Naive thymus-derived CD8-positive, alpha-beta T cell (primary cell): ENCODE data around the gene PROSER1. TPM values are rescaled to one million over a fixed set of nuclear protein-coding genes. Genes with fewer than 3 reads are reported as not detected.

ENCODE experiments used
- ATAC-seq, 2 donors: fragments of 150-1000 bp; cut with Tn5 transposase in 1 of 2; sonication (Bioruptor Pico), chemical (Tn5 transposase) in 1 of 2; 1 replicate in 1 of 2; 2 replicates in 1 of 2; pipeline ENCODE4 v1.10.0; 2021; ENCODE audit warnings: mild to moderate bottlenecking in 2 of 2, moderate library complexity in 2 of 2
- POLR2A ChIA-PET: fragments of 350-600 bp; sonication (Branson Sonifier 250); formaldehyde crosslinking; loops from one replicate; lab custom pipeline; 2021; ENCODE audit warnings: antibody characterized with exemption; lab: Charles Lee
- DNase-seq, 10 donors: peaks; one replicate each; pipeline versions ENCODE4 v3.0.0 to v3.0.0-alpha.2; 2020 to 2022
- H3K27ac Mint-ChIP-seq, 10 donors: one replicate each; pipeline ENCODE4 v1.8.0; 2020 to 2022; ENCODE audit warnings: mild to moderate bottlenecking in 10 of 10, mixed read lengths in 10 of 10, moderate library complexity in 4 of 10, inconsistent platforms in 1 of 10
- H3K27me3 Mint-ChIP-seq, 5 donors: one replicate each; pipeline ENCODE4 v1.8.0; 2021 to 2022; ENCODE audit warnings: mixed read lengths in 5 of 5
- H3K36me3 Mint-ChIP-seq, 3 donors: one replicate each; pipeline ENCODE4 v1.8.0; 2020 to 2022; ENCODE audit warnings: mixed read lengths in 3 of 3, mild to moderate bottlenecking in 2 of 3, inconsistent platforms in 1 of 3
- H3K4me1 Mint-ChIP-seq, 4 donors: one replicate each; pipeline ENCODE4 v1.8.0; 2021 to 2022; ENCODE audit warnings: mixed read lengths in 4 of 4
- H3K4me3 Mint-ChIP-seq, 10 donors: one replicate each; pipeline ENCODE4 v1.8.0; 2020 to 2022; ENCODE audit warnings: mild to moderate bottlenecking in 10 of 10, mixed read lengths in 10 of 10, moderate library complexity in 6 of 10, inconsistent platforms in 1 of 10
- H3K9me3 Mint-ChIP-seq, 9 donors: one replicate each; pipeline ENCODE4 v1.8.0; 2020 to 2022; ENCODE audit warnings: mixed read lengths in 9 of 9, mild to moderate bottlenecking in 3 of 9, inconsistent platforms in 1 of 9, moderate library complexity in 1 of 9
- polyA plus RNA-seq, 3 donors: library from polyadenylated mRNA; unstranded; fragments of 300-500 nt; fragmentation: Illumina TruSeq; gene quantifications; one replicate each; pipeline ENCODE4 v1.2.3, GENCODE V29; 2021
- total RNA-seq, 8 experiments: library from RNA in 2 of 8; stranded (reverse) in 2 of 8; gene quantifications; one replicate each; pipeline ENCODE4 v1.2.3 and lab custom pipeline; 2021 to 2026

PROSER1 gene
- total and polyA plus RNA-seq, 5 experiments from 2014 or later = 6.8 to 53.1 (median 14.7) TPM

DNA sequence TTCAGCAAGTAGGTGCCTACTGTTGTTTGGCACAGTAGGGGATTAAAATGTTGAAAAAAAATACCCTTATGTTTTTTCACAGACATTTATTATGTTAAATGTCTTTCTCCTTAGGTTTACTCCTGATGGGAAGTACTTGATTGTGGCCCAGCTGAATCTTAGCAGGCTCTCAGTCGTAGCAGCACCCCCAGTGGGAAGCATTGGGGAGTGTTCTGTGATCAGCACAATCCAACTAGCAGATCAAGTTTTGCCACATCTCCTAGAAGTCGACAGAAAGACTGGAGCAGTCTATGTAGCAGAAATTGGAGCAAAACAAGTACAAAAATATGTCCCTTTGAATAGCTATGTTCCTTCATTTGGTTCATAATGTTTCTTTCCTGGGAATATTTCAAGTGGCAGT is 9.7 kb upstream of the PROSER1 start:
- Mint-ChIP-seq H3K27ac (peak overlapping the region in 3 of 10 donors; percentile 19 to 75 (median 29)), H3K4me1 (peaks cover 3 to 10% (median 6%) of the 10 kb centered on the region in 4 donors), H3K9me3 (no peaks in the 10 kb centered on the region), H3K27me3 (no peaks in the 10 kb centered on the region), H3K4me3 (no peak overlapping the region), H3K36me3 (peaks cover 0 to 57% (median 5%) of the 10 kb centered on the region in 3 donors)
- POLR2A ChIA-PET = no interaction called here
- ATAC-seq = no peak
- no peak for DNase-seq

DNA sequence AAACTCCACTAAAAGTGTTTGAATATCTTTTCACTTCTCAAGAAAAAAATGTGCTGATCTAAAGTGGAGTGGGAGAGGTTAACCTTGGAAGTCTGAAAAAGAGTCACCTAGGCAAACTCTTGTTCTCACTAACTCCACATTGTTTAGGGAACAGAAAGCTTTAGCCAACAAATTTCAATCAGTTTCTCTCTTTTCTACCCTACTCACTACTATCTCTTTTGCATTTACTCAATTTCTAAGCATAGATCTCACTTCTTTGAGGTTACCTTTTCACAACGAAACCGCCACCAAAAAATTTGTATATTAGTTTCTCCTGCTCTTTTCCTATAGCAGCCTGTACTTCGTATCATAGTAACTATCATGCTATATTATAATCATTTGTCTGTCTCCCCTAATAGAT is 6.6 kb upstream of the PROSER1 start:
- H3K4me3 Mint-ChIP-seq = no peak overlapping the region
- peaks cover 0 to 55% (median 4%) of the 10 kb centered on the region in 3 donors for H3K36me3 Mint-ChIP-seq
- peak overlapping the region in 1 of 10 donors; percentile 68 for H3K27ac Mint-ChIP-seq
- POLR2A ChIA-PET = no interaction called here
- no peak for DNase-seq
- H3K4me1 Mint-ChIP-seq = peaks cover 6 to 25% (median 22%) of the 10 kb centered on the region in 4 donors
- H3K9me3 Mint-ChIP-seq = no peaks in the 10 kb centered on the region
- H3K27me3 Mint-ChIP-seq = no peaks in the 10 kb centered on the region
- no peak for ATAC-seq

DNA sequence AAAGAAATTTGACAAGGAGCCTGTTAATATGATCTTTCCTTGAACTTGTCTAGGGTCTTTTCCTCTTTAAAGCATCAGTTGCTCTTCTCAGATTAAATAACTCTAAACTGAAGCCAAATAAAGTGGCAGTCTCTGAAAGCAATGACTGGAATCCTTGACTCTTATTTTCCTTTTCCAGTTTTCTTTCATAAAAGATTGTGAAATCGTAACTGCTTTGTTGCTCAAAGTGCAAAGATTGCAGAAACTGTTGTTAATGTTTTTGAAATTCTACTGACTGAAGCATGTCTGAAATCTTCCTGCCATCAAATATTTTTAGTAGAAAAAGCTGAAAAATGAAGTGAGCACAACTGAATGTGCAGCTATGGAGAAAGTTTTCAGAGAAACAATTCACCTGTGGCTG is 2.3 kb upstream of the PROSER1 start:
- no peaks in the 10 kb centered on the region for H3K9me3 Mint-ChIP-seq
- H3K27me3 Mint-ChIP-seq = no peaks in the 10 kb centered on the region
- DNase-seq (no peak), ATAC-seq (no peak)
- H3K27ac Mint-ChIP-seq = peak overlapping the region in 3 of 10 donors; percentile 7 to 50 (median 24)
- POLR2A ChIA-PET = no interaction called here
- peaks cover 0 to 28% (median 0%) of the 10 kb centered on the region in 3 donors for H3K36me3 Mint-ChIP-seq
- peaks cover 12 to 56% (median 41%) of the 10 kb centered on the region in 4 donors for H3K4me1 Mint-ChIP-seq
- peak overlapping the region in 7 of 10 donors; percentile 5 to 48 (median 39) for H3K4me3 Mint-ChIP-seq

DNA sequence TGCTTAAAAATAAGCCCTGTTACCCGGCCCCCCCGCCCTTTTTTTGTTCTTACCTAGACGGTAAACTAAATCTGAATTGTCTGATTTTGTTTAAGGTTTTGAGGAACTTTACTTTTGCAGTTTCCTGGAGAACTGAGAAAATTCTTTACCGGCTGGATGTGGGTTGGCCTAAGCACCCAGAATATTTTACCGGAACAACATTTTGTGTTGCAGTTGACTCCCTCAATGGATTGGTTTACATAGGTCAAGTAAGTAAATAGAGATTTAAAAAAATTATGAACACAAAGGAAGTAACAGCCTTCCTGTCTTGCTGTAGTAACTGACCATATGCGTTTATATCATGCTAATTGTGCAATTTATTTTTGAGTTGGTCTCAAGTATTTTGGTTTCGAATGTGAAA is 1.2 kb upstream of the PROSER1 start:
- H3K4me1 Mint-ChIP-seq = peaks cover 16 to 66% (median 52%) of the 10 kb centered on the region in 4 donors
- peak overlapping the region; percentile 87 to 100 (median 96) for H3K4me3 Mint-ChIP-seq
- DNase-seq (peak in 1 of 10 donors; percentile 1), ATAC-seq (no peak)
- peaks cover 0 to 17% (median under 1%) of the 10 kb centered on the region in 3 donors for H3K36me3 Mint-ChIP-seq
- H3K27ac Mint-ChIP-seq = peak overlapping the region; percentile 95 to 100 (median 99)
- H3K27me3 Mint-ChIP-seq = no peaks in the 10 kb centered on the region
- POLR2A ChIA-PET = no interaction called here
- H3K9me3 Mint-ChIP-seq = no peaks in the 10 kb centered on the region

DNA sequence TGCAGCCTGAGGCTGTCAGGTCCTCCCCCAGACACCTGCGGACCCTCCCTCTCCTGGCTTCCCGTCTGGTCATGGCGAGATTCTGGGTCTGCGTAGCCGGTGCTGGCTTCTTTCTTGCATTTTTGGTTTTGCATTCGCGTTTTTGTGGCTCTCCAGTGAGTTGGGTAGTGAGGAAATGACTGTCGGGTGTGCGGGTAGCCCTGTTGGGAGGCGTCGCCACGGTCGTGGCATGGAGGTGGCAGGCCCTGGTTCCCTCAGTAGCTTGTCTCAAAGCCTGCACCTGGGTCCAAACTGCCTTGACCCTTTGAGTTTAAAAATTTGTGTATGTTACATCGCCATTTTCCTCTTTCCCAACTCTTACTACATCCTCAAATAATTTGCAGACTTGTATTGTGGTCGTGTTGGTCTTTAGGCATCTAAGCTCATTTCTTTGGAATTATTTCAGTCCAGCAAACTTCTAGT is 711 bp upstream of the PROSER1 start:
- Mint-ChIP-seq H3K27ac (peak overlapping the region; percentile 95 to 100 (median 99)), H3K36me3 (peaks cover 0 to 17% (median 3%) of the 10 kb centered on the region in 3 donors), H3K4me1 (peaks cover 19 to 71% (median 57%) of the 10 kb centered on the region in 4 donors), H3K4me3 (peak overlapping the region; percentile 87 to 100 (median 96)), H3K27me3 (no peaks in the 10 kb centered on the region), H3K9me3 (no peaks in the 10 kb centered on the region)
- peak; percentile 43 to 45 for ATAC-seq
- POLR2A ChIA-PET = no interaction called here
- DNase-seq = peak in 6 of 10 donors; percentile 21 to 74 (median 46)

DNA sequence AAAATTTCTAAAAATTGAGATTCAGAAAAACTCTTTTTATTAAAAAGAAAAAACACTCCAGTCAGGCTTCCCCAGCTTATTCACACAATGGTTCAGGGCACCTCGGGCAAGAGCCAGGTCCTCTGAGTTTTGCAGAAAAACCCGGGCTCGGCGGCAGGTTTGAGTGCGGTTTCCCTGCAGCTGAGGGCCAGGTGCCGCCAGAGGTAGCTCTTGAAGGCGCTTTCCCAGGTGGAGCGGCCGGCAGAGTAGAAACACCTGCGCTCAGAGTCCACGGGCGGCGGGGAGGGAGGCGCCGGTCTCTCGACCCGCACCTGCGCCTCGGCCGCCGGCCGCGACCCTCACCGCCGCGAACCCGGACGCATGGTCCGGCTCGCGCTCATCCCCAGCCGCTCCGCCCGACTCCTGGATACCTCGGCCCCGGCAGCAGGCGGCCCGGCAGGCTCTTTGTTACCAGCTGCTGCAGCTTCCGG is 444 bp downstream of the PROSER1 start:
- Mint-ChIP-seq H3K36me3 (peaks cover 0 to 15% (median 3%) of the 10 kb centered on the region in 3 donors), H3K27ac (peak overlapping the region; percentile 95 to 100 (median 99)), H3K9me3 (no peaks in the 10 kb centered on the region), H3K27me3 (no peaks in the 10 kb centered on the region), H3K4me1 (peaks cover 16 to 78% (median 58%) of the 10 kb centered on the region in 4 donors), H3K4me3 (peak overlapping the region; percentile 87 to 100 (median 96))
- ATAC-seq (peak; percentile 29 to 35), DNase-seq (peak in 4 of 10 donors; percentile 4 to 65 (median 38))
- POLR2A ChIA-PET = interaction anchor here (0.5 to 2.2 kb wide), 4 partner anchors 11 to 1751 kb away, joined by 3 to 6 read pairs (median 4); partner anchors contain the start of gene UFM1

DNA sequence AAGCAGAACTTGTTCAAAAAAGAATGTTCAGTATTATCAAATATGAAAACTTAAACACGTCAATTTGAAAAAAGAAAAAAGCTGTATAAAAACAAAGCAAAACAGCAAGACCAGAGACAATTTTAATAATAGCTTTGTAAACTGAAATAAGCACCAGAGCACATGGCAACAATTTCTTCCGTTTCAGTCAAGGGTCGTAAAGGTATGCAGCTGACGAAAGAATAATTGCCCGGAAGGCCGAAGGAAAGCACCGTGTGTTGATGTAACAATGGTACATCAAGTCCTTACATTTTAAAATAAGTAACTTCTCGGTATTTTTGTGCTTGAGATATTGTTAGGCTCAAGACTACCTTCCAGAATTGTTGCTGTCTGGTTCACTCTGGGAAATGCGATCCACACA is 1.7 kb downstream of the PROSER1 start:
- no peak for ATAC-seq
- Mint-ChIP-seq H3K27me3 (no peaks in the 10 kb centered on the region), H3K9me3 (no peaks in the 10 kb centered on the region), H3K4me1 (peaks cover 20 to 77% (median 60%) of the 10 kb centered on the region in 4 donors), H3K27ac (peak overlapping the region; percentile 83 to 100 (median 89)), H3K36me3 (peaks cover 0 to 18% (median 3%) of the 10 kb centered on the region in 3 donors), H3K4me3 (peak overlapping the region; percentile 87 to 100 (median 96))
- POLR2A ChIA-PET = interaction anchor here (1.7 to 2.2 kb wide), 2 partner anchors 10 to 13 kb away, joined by 3 to 6 read pairs; no protein-coding TSS in a partner anchor
- peak in 2 of 10 donors; percentile 16 to 26 for DNase-seq

DNA sequence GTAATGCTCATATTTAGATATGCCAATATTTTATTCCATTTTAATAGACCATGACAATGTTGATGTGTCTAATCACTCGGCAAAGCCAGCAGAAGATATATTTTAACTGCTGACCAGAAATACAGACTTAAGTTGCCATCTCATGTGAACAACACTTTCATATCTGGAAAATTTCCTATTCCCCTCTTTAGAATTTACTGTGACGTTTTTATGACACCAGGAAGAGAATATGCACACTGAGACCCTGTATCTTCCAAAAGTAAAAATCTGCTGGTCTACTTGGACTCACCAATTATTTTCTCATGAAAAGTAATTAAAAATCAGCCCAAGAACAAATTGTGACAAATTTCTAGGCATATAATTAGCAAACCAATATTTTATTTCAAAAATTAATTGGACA is 2.1 kb downstream of the PROSER1 start:
- no peak for ATAC-seq
- Mint-ChIP-seq H3K27ac (peak overlapping the region in 9 of 10 donors; percentile 33 to 95 (median 87)), H3K4me1 (peaks cover 18 to 74% (median 58%) of the 10 kb centered on the region in 4 donors), H3K9me3 (no peaks in the 10 kb centered on the region), H3K4me3 (peak overlapping the region; percentile 87 to 100 (median 96)), H3K36me3 (peaks cover 0 to 17% (median 3%) of the 10 kb centered on the region in 3 donors), H3K27me3 (no peaks in the 10 kb centered on the region)
- no peak for DNase-seq
- POLR2A ChIA-PET = interaction anchor here (2.2 kb wide), 1 partner anchor 10 kb away, joined by 6 read pairs; no protein-coding TSS in a partner anchor

DNA sequence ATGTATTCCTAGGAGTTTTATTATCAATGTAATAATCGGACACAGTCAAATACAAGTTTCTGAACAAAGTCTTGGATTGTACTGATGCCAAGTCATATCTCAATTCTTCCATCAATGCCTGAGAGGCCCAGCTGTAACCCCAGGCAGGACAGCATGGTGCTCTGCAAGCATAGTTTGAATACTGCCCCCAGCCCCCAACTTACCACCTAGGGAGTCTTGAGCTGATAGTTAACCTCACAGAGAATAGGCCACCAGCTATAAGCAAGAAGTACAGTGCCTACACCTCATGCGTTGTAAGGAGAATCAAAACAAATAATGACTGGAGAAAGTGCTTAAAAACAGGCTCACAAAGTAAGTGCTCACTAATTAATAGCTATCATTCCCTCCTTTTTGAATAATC is 2.7 kb downstream of the PROSER1 start:
- peaks cover 0 to 16% (median 3%) of the 10 kb centered on the region in 3 donors for H3K36me3 Mint-ChIP-seq
- ATAC-seq (no peak), DNase-seq (no peak)
- H3K27me3 Mint-ChIP-seq = no peaks in the 10 kb centered on the region
- H3K4me3 Mint-ChIP-seq = peak overlapping the region; percentile 87 to 100 (median 96)
- H3K9me3 Mint-ChIP-seq = no peaks in the 10 kb centered on the region
- H3K4me1 Mint-ChIP-seq = peaks cover 18 to 68% (median 55%) of the 10 kb centered on the region in 4 donors
- POLR2A ChIA-PET = no interaction called here
- H3K27ac Mint-ChIP-seq = peak overlapping the region in 7 of 10 donors; percentile 33 to 95 (median 74)

DNA sequence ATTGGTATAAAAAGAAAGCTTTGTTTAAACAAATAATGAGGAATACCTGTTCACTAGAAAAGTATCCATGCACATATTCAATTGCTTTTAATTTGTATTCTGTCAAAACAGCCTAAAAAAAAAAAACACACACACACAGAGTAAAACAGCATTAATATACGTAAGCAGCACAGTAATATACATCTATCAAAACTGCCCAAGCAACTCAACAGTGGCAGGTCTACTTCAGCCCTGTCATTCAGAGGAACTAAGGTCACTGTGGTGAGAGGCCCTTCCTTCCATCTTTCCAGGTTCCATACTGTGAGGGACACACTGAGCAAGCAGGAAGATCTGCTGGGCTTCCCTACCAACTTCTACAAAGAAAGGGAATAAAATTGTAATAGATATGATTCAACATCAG is 3.8 kb downstream of the PROSER1 start:
- H3K4me1 Mint-ChIP-seq = peaks cover 18 to 58% (median 52%) of the 10 kb centered on the region in 4 donors
- DNase-seq (no peak), ATAC-seq (no peak)
- no peaks in the 10 kb centered on the region for H3K9me3 Mint-ChIP-seq
- POLR2A ChIA-PET = no interaction called here
- no peaks in the 10 kb centered on the region for H3K27me3 Mint-ChIP-seq
- H3K36me3 Mint-ChIP-seq = peaks cover 0 to 23% (median 3%) of the 10 kb centered on the region in 3 donors
- H3K4me3 Mint-ChIP-seq = peak overlapping the region in 9 of 10 donors; percentile 8 to 98 (median 45)
- peak overlapping the region in 3 of 10 donors; percentile 11 to 30 (median 20) for H3K27ac Mint-ChIP-seq

DNA sequence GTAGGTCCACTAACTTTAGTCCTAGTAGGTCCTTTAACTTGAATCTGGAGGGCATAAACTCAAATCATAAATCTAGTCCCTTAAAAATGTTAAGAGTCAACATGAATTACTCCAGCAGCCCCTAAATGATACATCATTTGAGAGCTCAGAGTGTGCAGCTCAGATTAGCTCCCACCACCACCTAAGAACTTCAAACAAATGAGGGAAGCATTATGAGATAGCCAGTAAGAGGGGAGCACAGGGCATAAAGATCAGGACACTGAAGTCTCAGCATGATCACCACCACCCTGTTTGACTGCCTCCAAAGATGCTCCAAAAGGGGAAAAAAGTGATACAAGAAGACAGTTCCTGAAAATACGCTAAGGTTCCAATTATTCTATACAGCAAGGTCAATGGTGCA is 5.7 kb downstream of the PROSER1 start:
- no peaks in the 10 kb centered on the region for H3K27me3 Mint-ChIP-seq
- H3K9me3 Mint-ChIP-seq = no peaks in the 10 kb centered on the region
- peaks cover 22 to 51% (median 46%) of the 10 kb centered on the region in 4 donors for H3K4me1 Mint-ChIP-seq
- H3K27ac Mint-ChIP-seq = peak overlapping the region in 2 of 10 donors; percentile 18 to 28
- H3K36me3 Mint-ChIP-seq = peaks cover 0 to 40% (median 4%) of the 10 kb centered on the region in 3 donors
- no peak for ATAC-seq
- peak overlapping the region in 1 of 10 donors; percentile 3 for H3K4me3 Mint-ChIP-seq
- DNase-seq = no peak
- POLR2A ChIA-PET = interaction anchor here (1.1 kb wide), 1 partner anchor 1949 kb away, joined by 3 read pairs; no protein-coding TSS in a partner anchor

DNA sequence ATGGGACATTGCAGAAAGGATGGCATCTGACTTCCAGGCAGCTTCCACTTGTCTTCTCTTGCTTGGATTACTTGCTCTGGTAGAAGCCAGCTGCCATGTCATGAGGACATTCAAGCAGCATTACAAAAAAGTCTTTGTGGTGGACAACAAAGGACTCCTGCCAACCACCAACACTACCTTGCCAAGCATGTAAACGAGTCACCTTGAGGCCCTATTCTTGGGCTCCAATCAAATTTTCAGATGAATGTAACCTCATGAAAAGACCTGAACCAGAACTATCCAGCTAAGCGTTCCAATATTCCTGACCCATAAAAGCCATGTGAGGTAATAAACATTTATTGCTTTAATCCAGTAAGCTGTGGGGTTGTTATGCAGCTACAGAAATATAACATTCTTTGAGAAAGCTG is 12.5 kb downstream of the PROSER1 start:
- Mint-ChIP-seq H3K27ac (peak overlapping the region in 1 of 10 donors; percentile 60), H3K4me1 (peaks cover 0 to 5% (median 1%) of the 10 kb centered on the region in 4 donors), H3K9me3 (no peaks in the 10 kb centered on the region), H3K4me3 (no peak overlapping the region), H3K27me3 (no peaks in the 10 kb centered on the region), H3K36me3 (peaks cover 8 to 87% (median 18%) of the 10 kb centered on the region in 3 donors)
- ATAC-seq (no peak), DNase-seq (no peak)
- POLR2A ChIA-PET = interaction anchor here (2.2 kb wide), 1 partner anchor 11 kb away, joined by 6 read pairs; no protein-coding TSS in a partner anchor

DNA sequence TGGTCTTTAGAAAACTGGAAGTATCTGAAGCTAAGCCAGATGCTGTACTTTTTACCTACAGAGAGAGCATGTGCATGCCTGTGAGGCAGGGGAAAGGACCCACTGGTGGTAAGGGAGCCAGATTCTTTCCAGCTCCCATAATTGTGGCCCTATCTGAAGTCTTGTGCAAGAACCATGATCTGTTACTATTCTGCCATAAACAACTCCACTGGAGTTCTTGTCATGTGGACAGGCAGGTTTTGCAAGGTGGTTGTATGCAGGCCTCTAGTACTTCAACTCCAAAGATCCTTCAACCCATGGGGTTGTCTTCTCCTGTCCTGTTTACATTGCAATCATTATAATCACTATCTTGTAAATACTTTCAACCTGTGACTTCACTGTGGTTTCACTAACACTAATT is 14.1 kb downstream of the PROSER1 start:
- POLR2A ChIA-PET = interaction anchor here (1.4 kb wide), 1 partner anchor 13 kb away, joined by 3 read pairs; the partner anchor contains the start of gene PROSER1
- H3K4me1 Mint-ChIP-seq = peaks cover 0 to 5% (median 1%) of the 10 kb centered on the region in 4 donors
- H3K4me3 Mint-ChIP-seq = no peak overlapping the region
- H3K27ac Mint-ChIP-seq = peak overlapping the region in 3 of 10 donors; percentile 24 to 59 (median 31)
- no peaks in the 10 kb centered on the region for H3K9me3 Mint-ChIP-seq
- DNase-seq (no peak), ATAC-seq (no peak)
- no peaks in the 10 kb centered on the region for H3K27me3 Mint-ChIP-seq
- peaks cover 8 to 90% (median 18%) of the 10 kb centered on the region in 3 donors for H3K36me3 Mint-ChIP-seq
